Measurements from ENCODE around the gene DNAJC25.

GRCh38 chr9:111658943-111659342 is 27.8 kb downstream of the DNAJC25 start:
- TF ChIP-seq GATA2 (IDR thresholded peaks at IDR 0.05; ENCODE audit: low read depth, low read length), result no peak
- TF ChIP-seq GATA3 (IDR thresholded peaks at IDR 0.05; ENCODE audit: low read depth, low read length), result no peak

Data from SH-SY5Y (cell line).